ENCODE results near the gene ZNF474.

DNA sequence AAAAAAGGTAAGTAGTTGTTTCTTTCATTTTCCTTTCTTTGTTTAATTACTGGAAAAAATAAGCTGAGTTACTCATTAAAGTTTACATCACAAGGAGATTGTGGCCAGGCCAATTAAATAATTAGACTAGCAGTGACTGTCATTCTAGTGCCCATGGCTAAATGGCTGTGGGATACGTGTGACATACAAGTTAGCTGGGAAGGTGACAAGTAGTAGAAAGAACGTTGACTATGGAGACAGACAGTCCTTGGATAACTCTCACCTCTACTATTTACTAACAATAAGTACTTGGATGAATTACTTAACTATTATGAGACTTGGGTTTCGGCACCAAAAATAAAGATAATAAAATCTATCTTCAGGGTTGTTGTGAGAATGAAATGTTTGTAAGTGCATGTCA is 44.3 kb upstream of the ZNF474 start:
- TF ChIP-seq, protein P1, sequence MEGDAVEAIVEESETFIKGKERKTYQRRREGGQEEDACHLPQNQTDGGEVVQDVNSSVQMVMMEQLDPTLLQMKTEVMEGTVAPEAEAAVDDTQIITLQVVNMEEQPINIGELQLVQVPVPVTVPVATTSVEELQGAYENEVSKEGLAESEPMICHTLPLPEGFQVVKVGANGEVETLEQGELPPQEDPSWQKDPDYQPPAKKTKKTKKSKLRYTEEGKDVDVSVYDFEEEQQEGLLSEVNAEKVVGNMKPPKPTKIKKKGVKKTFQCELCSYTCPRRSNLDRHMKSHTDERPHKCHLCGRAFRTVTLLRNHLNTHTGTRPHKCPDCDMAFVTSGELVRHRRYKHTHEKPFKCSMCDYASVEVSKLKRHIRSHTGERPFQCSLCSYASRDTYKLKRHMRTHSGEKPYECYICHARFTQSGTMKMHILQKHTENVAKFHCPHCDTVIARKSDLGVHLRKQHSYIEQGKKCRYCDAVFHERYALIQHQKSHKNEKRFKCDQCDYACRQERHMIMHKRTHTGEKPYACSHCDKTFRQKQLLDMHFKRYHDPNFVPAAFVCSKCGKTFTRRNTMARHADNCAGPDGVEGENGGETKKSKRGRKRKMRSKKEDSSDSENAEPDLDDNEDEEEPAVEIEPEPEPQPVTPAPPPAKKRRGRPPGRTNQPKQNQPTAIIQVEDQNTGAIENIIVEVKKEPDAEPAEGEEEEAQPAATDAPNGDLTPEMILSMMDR (conservative IDR thresholded peaks at IDR 0.05), result no peak
- no peak for TF ChIP-seq ZFX (IDR thresholded peaks at IDR 0.05)

Data from C4-2B (cell line).